GM21381 (cell line): ENCODE data around the gene HIP1.
"Not testable (repeated sequence)": the region's sequence is repeated elsewhere in the genome, so short reads cannot be mapped to it uniquely, and the experiment has no call there.

Source experiments
- ATAC-seq: cut with Tn5 transposase; IDR thresholded peaks from one replicate; pipeline ENCODE4 v1.9.1; 2021; ENCODE audit warnings: mild to moderate bottlenecking, moderate library complexity; ENCODE audit not compliant: unreplicated experiment

HIP1 gene

DNA sequence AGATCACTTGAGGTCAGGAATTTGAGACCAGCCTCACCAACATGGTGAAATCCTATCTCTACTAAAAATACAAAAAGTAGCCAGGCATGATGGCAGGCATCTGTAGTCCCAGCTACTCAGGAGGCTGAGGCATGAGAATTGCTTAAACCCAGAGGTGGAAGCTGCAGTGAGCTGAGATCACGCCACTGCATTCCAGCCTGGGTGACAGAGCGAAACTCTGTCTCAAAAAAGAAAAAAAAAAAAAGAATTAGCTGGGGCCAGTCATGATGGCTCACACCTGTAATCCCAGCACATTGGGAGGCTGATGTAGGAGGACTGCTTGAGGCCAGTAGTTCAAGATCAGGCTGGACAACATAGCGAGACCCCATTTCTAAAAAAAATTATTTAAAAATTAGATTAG, 21.0 kb downstream of the HIP1 start:
- not testable (repeated sequence) for ATAC-seq

DNA sequence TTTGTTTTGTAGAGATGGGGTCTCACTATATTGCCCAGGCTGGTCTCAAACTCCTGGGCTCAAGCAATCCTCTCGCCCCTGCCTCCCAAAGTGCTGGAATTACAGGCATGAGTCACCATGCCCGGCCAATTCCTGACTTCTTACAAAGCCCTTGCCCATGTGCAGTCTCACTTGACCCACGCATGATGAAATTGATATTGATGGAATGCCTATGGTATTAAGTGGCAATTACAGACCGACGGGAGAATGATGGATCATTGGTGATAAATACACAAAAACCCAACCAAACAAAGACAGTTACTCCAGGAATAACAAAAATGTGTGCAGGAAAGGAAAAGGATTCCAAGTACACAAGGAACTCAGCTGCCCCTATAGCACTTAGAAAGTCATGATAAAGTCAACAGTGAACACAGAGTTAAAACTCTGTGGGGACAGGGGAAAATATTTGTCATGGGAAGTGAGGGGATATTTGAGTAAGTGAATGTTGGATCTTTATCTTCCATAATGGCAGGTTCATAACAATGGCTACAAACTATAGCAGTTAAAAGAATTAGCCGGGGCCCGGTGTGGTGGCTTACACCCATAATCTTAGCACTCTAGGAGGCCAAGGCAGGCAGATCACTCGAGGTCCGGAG, 21.6 kb downstream of the HIP1 start:
- ATAC-seq = no peak

DNA sequence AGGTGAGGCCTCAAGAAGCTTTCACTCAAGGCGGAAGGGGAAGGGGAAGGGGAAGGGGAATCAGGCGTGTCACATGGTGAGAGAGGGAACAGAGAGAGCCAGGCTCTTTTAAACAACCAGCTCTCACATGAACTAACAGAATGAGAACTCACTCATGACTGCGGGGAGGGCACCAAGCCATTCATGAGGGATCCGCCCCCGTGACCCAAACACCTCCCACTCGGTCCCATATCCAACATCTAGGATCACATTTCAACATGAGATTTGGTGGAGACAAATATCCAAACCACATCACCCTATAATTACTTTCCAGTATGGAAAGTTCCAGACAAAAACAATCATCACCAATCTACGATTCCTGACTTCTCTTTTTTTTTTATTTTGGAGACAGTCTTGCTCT, 22.9 kb downstream of the HIP1 start:
- ATAC-seq = no peak

DNA sequence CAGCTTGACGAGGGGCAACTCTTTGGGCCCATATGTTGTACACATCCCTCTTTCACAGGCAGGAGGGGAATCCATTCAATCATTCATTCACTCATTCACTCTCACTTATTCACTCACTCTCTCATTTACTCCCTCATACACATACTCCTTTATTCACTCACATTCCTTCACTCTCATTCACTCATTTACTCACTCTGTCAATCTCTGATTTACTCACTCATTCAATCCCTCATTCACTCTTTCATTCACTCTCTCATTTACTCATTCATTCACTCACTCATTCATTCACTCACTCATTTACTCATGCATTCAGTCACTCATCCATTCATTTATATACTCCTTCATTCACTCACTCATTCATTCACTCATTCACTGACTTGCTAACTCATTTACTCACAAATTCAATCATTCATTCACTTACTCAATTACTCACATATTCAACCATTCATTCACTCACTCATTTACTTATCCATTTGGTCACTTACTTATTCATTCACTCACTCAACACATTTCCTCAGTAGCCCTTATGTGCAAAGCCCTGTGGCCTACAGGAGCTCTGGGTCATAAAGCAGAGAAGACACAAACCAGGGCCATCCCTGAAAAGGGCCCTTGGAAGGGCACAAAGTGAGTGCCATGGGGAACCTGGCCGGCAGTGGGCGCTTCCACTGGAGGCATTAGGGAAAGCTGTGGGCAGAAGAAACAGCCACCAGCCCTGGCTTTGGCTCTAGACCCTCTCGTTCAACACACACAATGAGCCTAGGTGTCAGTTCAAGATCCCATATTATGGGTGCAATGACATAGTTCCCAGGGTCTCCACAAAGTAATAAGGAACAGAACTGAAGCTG, 26.0 kb downstream of the HIP1 start:
- ATAC-seq = no peak

DNA sequence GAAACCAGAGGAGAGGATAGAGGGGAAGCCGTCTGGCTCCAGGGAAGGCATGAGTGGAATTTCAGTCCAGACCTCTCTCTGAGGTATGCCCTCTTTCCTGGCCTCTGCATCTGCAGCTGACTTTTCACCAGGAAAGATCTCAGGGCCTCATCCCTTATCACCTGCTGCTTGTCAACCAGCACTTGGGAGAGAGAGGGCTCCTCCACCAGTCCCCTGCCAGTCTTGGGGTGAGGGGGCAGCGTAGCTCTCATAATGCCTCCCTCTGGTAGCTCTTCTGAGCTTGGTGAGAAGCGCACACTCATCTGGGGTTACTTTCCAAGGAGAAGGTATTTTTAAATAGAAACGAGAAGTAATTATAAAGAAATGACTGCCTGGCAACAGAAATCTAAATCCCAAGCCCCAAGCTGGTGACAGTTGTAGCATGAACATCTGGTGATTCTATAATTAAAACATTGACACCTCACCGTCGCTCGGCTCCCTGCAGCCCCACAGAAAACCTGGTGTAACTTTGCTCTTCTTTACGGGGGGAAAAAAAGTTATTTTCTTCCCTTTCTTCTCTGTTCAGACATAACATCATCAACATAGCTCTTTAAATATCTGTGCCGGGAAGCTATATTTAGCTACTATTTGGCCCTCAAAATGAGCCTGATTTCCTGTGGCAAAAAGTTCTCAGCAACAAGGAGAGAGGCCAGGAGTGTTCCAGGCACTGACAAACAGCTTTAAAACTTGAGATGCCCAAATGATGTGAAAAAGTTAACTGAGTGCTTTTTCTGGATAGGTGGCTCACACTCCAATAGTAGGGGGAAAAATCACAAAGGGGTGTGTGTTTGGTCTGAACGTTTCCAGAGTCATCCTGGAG, 26.9 kb downstream of the HIP1 start:
- ATAC-seq = no peak

DNA sequence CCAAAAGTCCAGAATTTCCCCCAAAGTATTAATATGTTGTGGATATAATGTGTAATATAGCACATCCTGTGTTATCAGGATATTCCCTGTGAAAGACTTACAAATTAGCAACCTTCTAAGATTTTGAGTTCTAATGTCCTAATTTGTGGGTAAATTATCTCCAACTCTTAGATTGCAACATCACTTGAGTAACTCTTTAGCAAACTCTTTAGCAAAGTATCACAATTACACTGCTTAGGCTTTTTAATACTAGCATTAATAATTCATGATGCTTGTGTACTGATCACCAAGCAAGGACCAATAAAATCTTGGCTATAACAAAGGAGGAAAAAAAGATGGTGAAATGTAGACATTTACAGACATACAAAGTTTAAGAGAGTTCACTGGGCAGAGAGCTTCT, 27.7 kb downstream of the HIP1 start:
- ATAC-seq = no peak

DNA sequence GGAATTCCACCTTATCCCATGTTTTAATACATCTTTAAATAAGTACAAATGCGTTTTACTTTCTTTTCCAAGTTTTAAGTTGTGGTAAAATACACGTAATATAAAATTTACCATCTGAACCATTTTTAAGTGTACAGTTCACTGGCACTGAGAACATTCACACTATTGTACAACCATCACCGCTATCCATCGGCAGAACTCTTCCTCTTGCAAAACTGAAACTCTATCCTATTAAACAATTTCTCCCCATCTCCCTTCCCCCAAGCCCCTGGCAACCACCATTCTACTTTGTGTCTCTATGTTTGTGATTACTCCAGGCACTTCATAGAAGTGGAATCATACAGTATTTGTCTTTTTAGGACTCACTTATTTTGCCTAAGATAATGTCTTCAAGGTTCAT, 33.8 kb downstream of the HIP1 start:
- ATAC-seq = no peak

DNA sequence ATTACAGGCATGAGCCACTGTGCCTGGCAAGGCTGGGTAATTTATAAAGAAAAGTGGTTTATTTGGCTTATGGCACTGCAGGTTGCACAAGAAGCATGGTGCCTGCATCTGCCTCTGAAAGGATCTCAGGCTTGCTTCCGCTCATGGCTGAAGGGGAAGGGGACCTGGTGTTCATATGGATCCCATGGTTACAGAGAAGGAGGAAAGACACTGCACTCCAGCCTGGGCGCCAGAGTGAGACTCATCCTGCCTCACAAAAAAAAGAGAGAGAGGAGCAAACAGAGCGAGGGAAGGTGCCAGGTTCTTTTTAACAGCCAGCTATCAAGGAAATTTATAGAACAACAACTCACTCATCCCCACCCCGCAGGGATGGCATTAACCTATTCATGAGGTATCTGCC, 36.2 kb downstream of the HIP1 start:
- no peak for ATAC-seq

DNA sequence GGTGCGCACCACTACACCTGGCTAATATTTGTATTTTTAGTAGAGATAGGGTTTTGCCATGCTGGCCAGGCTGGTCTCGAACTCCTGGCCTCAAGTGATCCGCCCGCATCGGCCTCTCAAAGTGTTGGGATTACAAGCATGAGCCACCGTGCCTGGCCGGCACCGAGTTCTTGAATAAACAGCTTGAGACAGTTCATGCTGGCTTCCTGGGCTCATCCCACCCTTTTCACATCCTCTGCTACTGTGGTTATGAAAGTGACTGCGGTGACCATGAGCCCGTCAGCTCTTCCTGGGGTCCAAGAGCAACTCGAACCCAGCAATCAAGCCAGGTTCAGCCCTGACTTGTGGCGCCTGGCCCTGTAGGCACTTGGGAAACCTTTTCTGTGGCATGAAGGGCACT, 38.7 kb downstream of the HIP1 start:
- no peak for ATAC-seq

DNA sequence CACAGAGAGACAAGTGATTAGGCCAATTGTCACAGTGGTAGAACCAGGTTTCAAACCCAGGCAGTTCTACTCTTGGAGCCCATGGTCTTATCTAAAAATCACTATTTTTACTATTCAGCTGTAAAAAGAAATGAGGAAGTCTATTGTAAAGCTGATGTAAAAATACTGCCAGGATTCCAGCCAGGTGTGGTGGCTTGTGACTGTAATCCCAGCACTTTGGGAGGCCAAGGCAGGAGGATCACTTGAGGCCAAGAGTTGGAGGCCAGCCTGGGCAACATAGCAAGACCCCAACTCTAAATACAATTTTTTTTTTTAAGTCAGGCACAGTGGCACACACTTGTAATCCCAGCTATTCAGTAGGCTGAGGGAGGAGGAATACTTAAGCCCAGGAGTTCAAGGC, 40.4 kb downstream of the HIP1 start:
- no peak for ATAC-seq

DNA sequence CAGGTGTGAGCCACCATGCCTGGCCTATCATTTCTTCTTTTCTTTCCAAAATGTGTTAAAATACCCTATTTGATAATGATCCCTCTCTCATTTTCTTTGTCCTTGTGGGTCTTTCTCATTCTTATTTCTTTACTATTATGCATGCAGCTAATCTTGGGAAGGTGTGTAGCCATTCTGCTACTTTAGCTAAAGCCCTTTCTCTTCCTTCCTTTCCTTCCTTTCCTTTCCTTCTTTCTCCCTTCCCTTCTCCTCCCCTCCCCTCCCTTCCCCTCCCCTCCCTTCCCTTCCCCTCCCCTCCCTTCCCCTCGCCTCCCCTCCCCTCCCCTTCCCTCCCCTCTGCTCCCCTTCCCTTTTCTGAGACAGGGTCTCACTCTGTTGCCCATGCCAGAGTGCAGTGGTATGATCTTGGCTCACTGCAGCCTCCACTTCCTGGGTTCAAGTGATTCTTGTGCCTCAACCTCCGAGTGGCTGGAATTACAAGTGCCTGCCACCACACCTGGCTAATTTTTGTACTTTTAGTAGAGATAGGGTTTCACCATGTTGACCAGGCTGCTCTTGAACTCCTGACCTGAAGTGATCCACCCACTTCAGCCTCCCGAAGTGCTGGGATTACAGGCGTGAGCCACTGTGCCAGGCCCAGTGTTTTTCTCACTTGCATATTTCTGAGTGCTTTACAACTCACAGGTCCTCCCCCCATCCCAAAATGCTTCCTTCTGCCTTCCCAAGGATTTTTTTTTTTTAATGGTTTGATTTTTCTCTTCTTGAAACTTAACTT, 42.3 kb downstream of the HIP1 start:
- ATAC-seq = no peak

DNA sequence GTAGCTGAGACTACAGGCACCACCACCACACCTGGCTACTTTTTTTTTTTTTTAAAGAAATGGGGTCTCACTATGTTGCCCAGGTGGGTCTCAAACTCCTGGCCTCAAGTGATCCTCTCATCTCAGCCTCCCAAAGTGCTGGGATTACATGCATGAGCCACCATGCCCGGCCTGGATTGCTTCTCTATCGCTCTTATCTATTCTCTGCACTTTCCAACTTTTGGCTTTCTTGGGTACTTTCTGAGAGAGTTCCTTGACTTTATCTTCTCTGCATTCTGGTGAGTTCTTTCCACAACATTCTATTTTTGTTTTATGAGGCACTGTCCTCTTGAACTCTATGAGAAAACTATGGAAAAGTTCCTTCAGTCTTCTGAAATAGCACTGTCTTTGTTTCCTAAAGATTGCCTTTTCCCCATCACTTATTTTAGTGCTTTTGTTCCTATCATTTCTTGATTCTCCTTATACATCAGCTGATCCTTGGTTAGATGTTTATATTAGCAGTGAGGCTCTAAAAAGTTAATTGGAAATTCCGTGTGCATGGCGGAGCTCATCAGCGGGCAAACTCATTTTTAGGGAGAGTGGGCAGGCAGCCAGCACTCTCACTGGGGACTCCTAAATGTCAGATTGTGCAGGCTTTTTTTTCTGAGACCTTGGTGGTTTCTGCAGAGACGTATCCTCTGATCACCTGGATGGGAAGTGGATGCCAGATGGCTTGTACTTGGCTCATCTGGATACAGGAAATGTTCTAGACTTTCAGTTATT, 43.9 kb downstream of the HIP1 start:
- no peak for ATAC-seq

DNA sequence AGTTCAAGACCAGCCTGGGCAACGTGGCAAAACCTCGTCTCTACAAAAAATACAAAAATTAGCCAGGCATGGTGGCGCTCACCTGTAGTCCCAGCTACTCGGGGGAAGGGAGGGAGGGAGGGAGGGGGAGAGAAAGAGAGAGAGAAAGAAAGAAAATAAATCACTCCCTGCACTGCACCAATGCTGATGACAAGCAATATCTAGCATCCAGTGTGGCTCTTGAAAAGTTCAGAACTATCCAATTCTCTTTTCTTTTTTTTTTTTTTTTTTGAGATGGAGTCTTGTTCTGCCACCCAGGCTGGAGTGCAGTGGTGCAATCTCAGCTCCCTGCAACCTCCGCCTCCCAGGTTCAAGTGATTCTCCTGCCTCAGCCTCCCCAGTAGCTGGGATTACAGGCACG, 45.1 kb downstream of the HIP1 start:
- ATAC-seq = not testable (repeated sequence)

DNA sequence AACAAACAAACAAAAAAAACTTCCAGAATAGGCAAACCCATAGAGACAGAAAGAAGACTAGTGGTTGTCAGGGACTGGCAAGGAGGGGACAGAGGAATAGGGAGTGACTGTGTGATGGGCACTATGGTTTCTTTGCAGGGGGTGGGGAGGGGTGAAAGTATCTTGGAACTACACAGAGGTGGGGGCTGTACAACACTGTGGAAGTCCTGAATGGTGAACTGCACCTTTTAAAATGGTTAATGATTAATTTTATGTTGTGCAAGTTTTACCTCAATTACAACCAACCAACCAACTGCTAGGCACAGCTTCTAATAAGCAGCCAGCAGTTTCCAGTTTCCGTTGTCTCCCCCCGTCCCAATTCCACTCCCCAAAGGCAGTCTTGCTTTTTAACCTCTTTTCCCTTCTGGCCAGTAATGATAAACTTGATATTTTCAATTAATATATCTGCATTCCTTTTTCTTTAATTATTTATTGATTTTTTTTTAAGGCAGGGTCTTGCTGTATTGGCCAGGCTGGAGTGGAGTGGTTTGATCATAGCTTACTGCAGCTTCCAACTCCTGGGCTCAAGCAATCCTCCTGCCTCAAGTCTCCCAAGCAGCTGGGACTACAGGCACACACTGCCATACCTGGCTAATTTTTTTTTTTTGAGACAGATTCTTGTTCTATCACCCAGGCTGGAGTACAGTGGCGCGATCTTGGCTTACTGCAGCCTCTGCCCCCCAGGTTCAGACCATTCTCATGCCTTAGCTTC, 46.8 kb downstream of the HIP1 start:
- no peak for ATAC-seq

DNA sequence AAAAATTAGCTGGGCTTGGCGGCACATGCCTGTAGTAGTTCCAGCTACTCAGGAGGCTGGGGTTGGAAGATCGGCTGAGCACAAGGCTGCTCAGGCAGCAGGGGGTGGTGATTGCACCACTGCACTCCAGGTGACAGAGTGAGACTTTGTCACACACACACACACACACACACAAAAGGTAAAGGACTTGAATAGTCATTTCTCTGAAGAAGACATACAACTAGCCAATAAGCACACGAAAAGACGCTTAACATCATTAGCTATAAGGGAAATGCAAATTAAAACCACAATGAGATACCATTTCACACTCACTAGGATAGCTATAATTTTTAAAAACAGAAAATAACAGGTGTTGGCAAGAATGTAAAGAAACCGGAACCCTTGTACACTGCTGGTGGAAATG, 48.6 kb downstream of the HIP1 start:
- ATAC-seq = no peak

DNA sequence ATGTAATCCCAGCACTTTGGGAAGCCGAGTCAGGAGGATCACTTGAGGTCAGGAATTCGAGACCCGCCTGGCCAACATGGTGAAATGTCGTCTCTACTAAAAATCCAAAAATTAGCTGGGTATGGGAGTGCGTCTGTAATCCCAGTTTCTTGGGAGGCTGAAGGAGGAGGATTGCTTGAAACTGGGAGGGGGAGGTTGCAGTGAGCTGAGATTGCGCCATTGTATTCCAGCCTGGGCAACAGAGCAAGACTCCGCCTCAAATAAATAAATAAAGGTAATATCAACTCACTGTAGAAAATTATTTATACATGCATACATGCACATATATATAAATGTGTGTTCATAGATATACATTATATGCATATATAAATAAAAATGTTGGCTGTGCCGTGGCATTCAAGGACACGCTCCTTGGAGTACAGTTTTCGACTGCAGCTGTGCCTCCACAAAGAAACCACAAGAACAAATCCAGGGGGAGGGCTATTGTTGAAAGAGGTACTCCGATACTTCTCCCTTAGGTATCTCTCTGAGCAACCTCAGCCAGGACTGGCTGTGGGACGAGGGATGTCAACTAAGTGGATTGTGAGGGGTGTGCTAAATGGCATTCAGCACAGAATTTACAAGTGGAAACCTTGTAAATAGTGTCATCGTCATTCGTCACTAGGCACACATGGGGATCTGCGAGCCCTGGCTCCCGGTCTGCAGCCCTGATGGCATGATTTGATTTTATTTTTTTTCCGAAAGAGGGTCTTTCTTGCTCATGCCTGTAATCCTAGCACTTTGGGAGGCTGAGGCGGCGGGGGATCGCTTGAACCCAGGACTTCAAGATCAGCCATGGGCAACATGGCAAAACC, 49.3 kb downstream of the HIP1 start:
- no peak for ATAC-seq

DNA sequence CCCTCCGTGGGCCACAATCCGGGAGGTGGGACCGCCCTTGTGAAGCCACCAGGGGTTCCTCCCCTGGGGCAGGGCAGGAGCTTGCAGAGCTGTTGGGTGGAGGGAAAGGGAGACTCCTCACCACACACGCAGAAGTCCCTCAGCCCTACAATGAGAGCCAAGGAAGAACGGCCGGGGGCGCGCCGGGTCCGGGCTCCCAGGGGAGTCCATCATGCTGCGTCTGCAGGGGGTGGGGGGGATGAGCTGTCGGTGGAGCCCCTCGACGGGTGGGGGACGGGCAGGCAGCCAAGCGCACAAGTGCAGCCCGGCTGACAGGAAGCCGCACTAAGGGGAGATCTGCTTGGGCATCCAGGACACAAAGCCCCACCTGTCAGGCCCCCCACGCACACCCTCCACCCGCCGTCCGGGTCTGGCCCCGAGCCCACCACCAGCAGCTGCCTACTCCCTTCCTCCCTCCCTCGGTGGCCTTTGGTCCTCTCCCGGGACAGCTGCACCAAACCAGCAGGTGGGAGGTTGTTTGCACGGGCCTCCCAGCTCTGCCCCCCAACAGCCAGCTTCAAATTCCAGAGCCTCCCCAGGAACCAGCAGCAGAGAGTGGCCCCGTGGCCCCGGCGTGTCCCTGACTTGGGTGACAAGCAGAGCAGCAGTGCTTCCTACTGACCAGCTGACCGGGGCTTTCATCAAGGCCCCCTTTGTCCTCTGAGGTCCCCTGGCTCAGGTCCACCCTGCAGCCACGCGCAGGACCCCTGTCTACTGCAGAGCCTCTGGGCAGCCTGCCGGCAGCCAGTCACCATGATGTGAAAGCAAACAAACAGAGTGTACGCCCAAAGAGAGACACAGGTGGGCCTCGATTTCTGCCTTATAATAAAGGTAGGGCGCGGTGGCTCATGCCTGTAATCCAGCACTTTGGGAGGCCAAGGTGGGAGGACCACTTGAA, 50.3 kb downstream of the HIP1 start:
- no peak for ATAC-seq
